HepG2 (cell line): ENCODE results near the gene APOM. TPM values are rescaled to one million over a fixed set of nuclear protein-coding genes. Genes with fewer than 3 reads are reported as not detected.

Experiments
- CREM ChIP-seq, 2 experiments: sonication (generic) in 1 of 2; formaldehyde crosslinking in 1 of 2; IDR thresholded peaks; 2 replicates each; pipeline versions ENCODE4 v1.4.0 to v1.6.1; 2016 to 2020; ENCODE audit warnings: antibody characterized with exemption in 1 of 2, mild to moderate bottlenecking in 1 of 2, missing genetic modification reagents in 1 of 2
- E2F2 ChIP-seq: sonication (generic); formaldehyde crosslinking; IDR thresholded peaks from 2 replicates; pipeline ENCODE4 v1.4.0; 2020; ENCODE audit warnings: missing genetic modification reagents, borderline replicate concordance
- FOXA3 ChIP-seq: IDR thresholded peaks from 2 replicates; pipeline ENCODE4 v1.6.1; 2016; ENCODE audit warnings: missing genetic modification reagents, missing compliant biosample characterization
- HNF4A ChIP-seq: sonication (generic); formaldehyde crosslinking; IDR thresholded peaks from 2 replicates; pipeline ENCODE4 v1.4.0; 2020; ENCODE audit warnings: missing genetic modification reagents
- MIER2 ChIP-seq: IDR thresholded peaks from 2 replicates; pipeline ENCODE4 v1.6.1; 2016; ENCODE audit warnings: missing biosample characterization, missing genetic modification reagents
- NR2C2 ChIP-seq: sonication (generic); formaldehyde crosslinking; IDR thresholded peaks from 2 replicates; pipeline ENCODE4 v1.4.0; 2020; ENCODE audit warnings: missing genetic modification reagents, mild to moderate bottlenecking, moderate library complexity, borderline replicate concordance
- PAX8 ChIP-seq: sonication (generic); formaldehyde crosslinking; IDR thresholded peaks from 2 replicates; pipeline ENCODE4 v1.8.0; 2022; ENCODE audit warnings: mild to moderate bottlenecking, missing genetic modification reagents, borderline replicate concordance
- SP4 ChIP-seq: sonication (generic); formaldehyde crosslinking; IDR thresholded peaks from 2 replicates; pipeline ENCODE4 v1.8.1; 2023; ENCODE audit warnings: mild to moderate bottlenecking, missing genetic modification reagents
- TCF7L2 ChIP-seq: IDR thresholded peaks from 2 replicates; pipeline ENCODE4 v1.6.1; 2011; ENCODE audit warnings: mild to moderate bottlenecking, low read depth, low read length, moderate library complexity
- ZFP91 ChIP-seq: sonication (generic); formaldehyde crosslinking; IDR thresholded peaks from 2 replicates; pipeline ENCODE4 v1.9.0; 2022; ENCODE audit warnings: missing genetic modification reagents, mild to moderate bottlenecking, borderline replicate concordance
- ZNF10 ChIP-seq: sonication (generic); formaldehyde crosslinking; IDR thresholded peaks from 2 replicates; pipeline ENCODE4 v1.4.0; 2020; ENCODE audit warnings: mild to moderate bottlenecking, low read depth, missing genetic modification reagents, borderline replicate concordance
- ZNF318 ChIP-seq: sonication (generic); formaldehyde crosslinking; IDR thresholded peaks from 2 replicates; pipeline ENCODE4 v1.4.0; 2020; ENCODE audit warnings: mild to moderate bottlenecking, missing genetic modification reagents
- polyA plus RNA-seq, 8 experiments: library from polyadenylated mRNA; depleted of rRNA in 3 of 8; stranded (reverse) in 7 of 8; unstranded in 1 of 8; fragments of >200 nt; fragmentation: Illumina TruSeq in 4 of 8; extraction: Trizol in 4 of 8; gene quantifications; 2 replicates each; pipeline versions ENCODE4 v1.2.1 to v1.2.3, GENCODE V29; 2011 to 2016; ENCODE audit warnings: low read depth in 4 of 8, missing spikeins in 1 of 8, mixed read lengths in 1 of 8; ENCODE audit not compliant: insufficient read depth in 1 of 8
- total RNA-seq, 5 experiments: library from RNA; depleted of rRNA; stranded (reverse); fragments of >200 nt; fragmentation: Illumina TruSeq; extraction: Trizol; gene quantifications; 2 replicates each; pipeline ENCODE4 v1.2.3, GENCODE V29; 2016; ENCODE audit warnings: low read depth in 1 of 5

APOM gene
- total and polyA plus RNA-seq, 2 of the 13 experiments (the other 11 are each of a cell fraction or from before 2014, with no cell fraction given) = 98.2 to 1,140 TPM

- TF ChIP-seq ZNF318 (CRISPR knock-in tag) = no peak; the same call in 1 of the 2 replicates
- peak; percentile 96 for TF ChIP-seq PAX8 (CRISPR knock-in tag)
- TF ChIP-seq FOXA3 (CRISPR knock-in tag) = peak; percentile 92
- TF ChIP-seq TCF7L2 = no peak
- TF ChIP-seq NR2C2 = peak; percentile 97
- peak; percentile 88 for TF ChIP-seq CREM (IDR thresholded peaks at IDR 0.05)
- TF ChIP-seq CREM (CRISPR knock-in tag; IDR thresholded peaks at IDR 0.05) = no peak
- no peak for TF ChIP-seq ZNF10 (CRISPR knock-in tag)
- TF ChIP-seq E2F2 (CRISPR knock-in tag) = no peak
- TF ChIP-seq SP4 = peak; percentile 71
- TF ChIP-seq HNF4A = peak; percentile 99
- peak; percentile 87 for TF ChIP-seq MIER2 (CRISPR knock-in tag)
- TF ChIP-seq ZFP91 = peak; percentile 85
These were observed at the start of gene APOM (continued) for GRCh38 chr6:31655349-31656237.
